Neural progenitor cell (in vitro differentiated cells): ENCODE measurements around the gene SV2A. TPM values are rescaled to one million over a fixed set of nuclear protein-coding genes. Genes with fewer than 3 reads are reported as not detected.

Source experiments
- DNase-seq: peaks from one replicate; pipeline ENCODE4 v3.0.0-alpha.2; 2016; ENCODE audit warnings: low spot score
- H2AFZ ChIP-seq: fragments of 200-600 bp; sonication (generic); replicated peaks from 2 replicates; pipeline ENCODE4 v1.6.1; 2016; ENCODE audit warnings: antibody characterized with exemption
- H3F3A ChIP-seq: fragments of 200-600 bp; sonication (generic); 2 replicates; pipeline ENCODE4 v1.6.1; 2016; ENCODE audit warnings: antibody characterized with exemption, low read depth
- H3K27ac ChIP-seq: fragments of 200-600 bp; sonication (generic); 2 replicates; pipeline ENCODE4 v1.5.1; 2016; ENCODE audit warnings: mild to moderate bottlenecking
- H3K27me3 ChIP-seq: fragments of 200-600 bp; sonication (generic); 2 replicates; pipeline ENCODE4 v1.6.1; 2016; ENCODE audit warnings: mild to moderate bottlenecking, moderate library complexity
- H3K36me3 ChIP-seq: fragments of 200-600 bp; sonication (generic); 2 replicates; pipeline ENCODE4 v1.5.1; 2016
- H3K4me1 ChIP-seq: fragments of 200-600 bp; sonication (generic); 2 replicates; pipeline ENCODE4 v1.6.1; 2016; ENCODE audit warnings: mixed run types
- H3K4me2 ChIP-seq: fragments of 200-600 bp; sonication (generic); 2 replicates; pipeline ENCODE4 v1.6.1; 2016
- H3K4me3 ChIP-seq: fragments of 200-600 bp; sonication (generic); 2 replicates; pipeline ENCODE4 v1.5.1; 2016
- H3K79me2 ChIP-seq: fragments of 200-600 bp; sonication (generic); 2 replicates; pipeline ENCODE4 v1.6.1; 2016; ENCODE audit warnings: low read depth
- H3K9ac ChIP-seq: fragments of 200-600 bp; sonication (generic); 2 replicates; pipeline ENCODE4 v1.6.1; 2016
- H3K9me3 ChIP-seq: fragments of 200-600 bp; sonication (generic); 2 replicates; pipeline ENCODE4 v1.5.1; 2016; ENCODE audit warnings: low read depth
- H4K20me1 ChIP-seq: fragments of 200-600 bp; sonication (generic); 2 replicates; pipeline ENCODE4 v1.6.1; 2016; ENCODE audit warnings: low read depth
- H3K27ac Mint-ChIP-seq: 3 replicates; pipeline ENCODE4 v1.8.0; 2021; ENCODE audit warnings: mixed read lengths
- H3K27me3 Mint-ChIP-seq: 2 replicates; pipeline ENCODE4 v1.8.0; 2022; ENCODE audit warnings: low read depth, mild to moderate bottlenecking, inconsistent platforms, moderate library complexity, mixed read lengths; ENCODE audit not compliant: insufficient read depth
- H3K36me3 Mint-ChIP-seq: 3 replicates; pipeline ENCODE4 v1.8.0; 2021; ENCODE audit warnings: mixed read lengths
- H3K4me1 Mint-ChIP-seq: 3 replicates; pipeline ENCODE4 v1.8.0; 2021; ENCODE audit warnings: mixed read lengths
- H3K4me3 Mint-ChIP-seq: 3 replicates; pipeline ENCODE4 v1.8.0; 2021; ENCODE audit warnings: mild to moderate bottlenecking, moderate library complexity, mixed read lengths
- H3K9me3 Mint-ChIP-seq: 3 replicates; pipeline ENCODE4 v1.8.0; 2020; ENCODE audit warnings: mixed read lengths
- EZH2 ChIP-seq: fragments of 200-600 bp; sonication (generic); IDR thresholded peaks from 2 replicates; pipeline ENCODE4 v1.6.1; 2017; ENCODE audit warnings: antibody characterized with exemption, mild to moderate bottlenecking, moderate library complexity
- EZH2phosphoT487 ChIP-seq: fragments of 200-600 bp; sonication (generic); IDR thresholded peaks from 2 replicates; pipeline ENCODE4 v1.6.1; 2017; ENCODE audit warnings: antibody characterized with exemption
- total RNA-seq: library from RNA; depleted of rRNA; stranded (reverse); fragments of >200 nt; gene quantifications from 2 replicates; pipeline ENCODE4 v1.2.3, GENCODE V29; 2015; ENCODE audit warnings: low replicate concordance
- TF ChIP-seq, protein P1 (sequence below): fragments of 200-600 bp; sonication (generic); IDR thresholded peaks from 2 replicates; pipeline ENCODE4 v1.5.1; 2017; ENCODE audit warnings: antibody characterized with exemption, mild to moderate bottlenecking

SV2A gene
- total RNA-seq, 1 donor from 2014 or later = 31.6 TPM

DNA sequence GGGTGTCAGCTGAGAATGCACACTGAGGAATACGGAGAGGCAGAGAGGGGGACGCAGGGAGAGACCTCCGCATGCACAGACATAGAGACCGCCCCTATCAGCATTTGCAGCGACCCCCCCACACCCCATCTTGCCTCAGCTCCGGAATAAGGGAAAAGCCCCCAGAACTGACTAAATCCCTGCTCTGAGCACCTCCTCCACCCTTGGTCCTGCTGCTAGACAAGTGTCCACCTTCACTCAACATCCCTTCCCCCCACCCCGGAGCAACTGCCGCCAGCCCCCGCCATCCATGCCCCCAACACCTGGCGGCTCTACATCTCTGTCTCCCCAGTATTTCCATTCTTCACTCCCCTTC, 769 bp downstream of the SV2A start:
- H3K27ac Mint-ChIP-seq = no peak overlapping the region
- no peak for TF ChIP-seq EZH2phosphoT487
- TF ChIP-seq EZH2 = no peak
- TF ChIP-seq, protein P1, sequence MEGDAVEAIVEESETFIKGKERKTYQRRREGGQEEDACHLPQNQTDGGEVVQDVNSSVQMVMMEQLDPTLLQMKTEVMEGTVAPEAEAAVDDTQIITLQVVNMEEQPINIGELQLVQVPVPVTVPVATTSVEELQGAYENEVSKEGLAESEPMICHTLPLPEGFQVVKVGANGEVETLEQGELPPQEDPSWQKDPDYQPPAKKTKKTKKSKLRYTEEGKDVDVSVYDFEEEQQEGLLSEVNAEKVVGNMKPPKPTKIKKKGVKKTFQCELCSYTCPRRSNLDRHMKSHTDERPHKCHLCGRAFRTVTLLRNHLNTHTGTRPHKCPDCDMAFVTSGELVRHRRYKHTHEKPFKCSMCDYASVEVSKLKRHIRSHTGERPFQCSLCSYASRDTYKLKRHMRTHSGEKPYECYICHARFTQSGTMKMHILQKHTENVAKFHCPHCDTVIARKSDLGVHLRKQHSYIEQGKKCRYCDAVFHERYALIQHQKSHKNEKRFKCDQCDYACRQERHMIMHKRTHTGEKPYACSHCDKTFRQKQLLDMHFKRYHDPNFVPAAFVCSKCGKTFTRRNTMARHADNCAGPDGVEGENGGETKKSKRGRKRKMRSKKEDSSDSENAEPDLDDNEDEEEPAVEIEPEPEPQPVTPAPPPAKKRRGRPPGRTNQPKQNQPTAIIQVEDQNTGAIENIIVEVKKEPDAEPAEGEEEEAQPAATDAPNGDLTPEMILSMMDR = no peak
- peaks cover 36% of the 10 kb centered on the region for H3K4me1 Mint-ChIP-seq
- Histone ChIP-seq H3K79me2 (peaks cover 36% of the 10 kb centered on the region), H3F3A (peaks cover 21% of the 10 kb centered on the region), H2AFZ (no peak overlapping the region), H3K9ac (no peak overlapping the region), H3K4me1 (peaks cover 28% of the 10 kb centered on the region), H3K4me2 (peak overlapping the region; percentile 89), H3K27me3 (no peaks in the 10 kb centered on the region), H3K36me3 (no peaks in the 10 kb centered on the region), H4K20me1 (peaks cover 8% of the 10 kb centered on the region), H3K9me3 (no peaks in the 10 kb centered on the region), H3K4me3 (peak overlapping the region; percentile 94), H3K27ac (no peak overlapping the region)
- peak overlapping the region; percentile 95 for H3K4me3 Mint-ChIP-seq
- DNase-seq = no peak
- peaks cover 3% of the 10 kb centered on the region for H3K27me3 Mint-ChIP-seq
- peaks cover 3% of the 10 kb centered on the region for H3K9me3 Mint-ChIP-seq
- peaks cover 18% of the 10 kb centered on the region for H3K36me3 Mint-ChIP-seq

DNA sequence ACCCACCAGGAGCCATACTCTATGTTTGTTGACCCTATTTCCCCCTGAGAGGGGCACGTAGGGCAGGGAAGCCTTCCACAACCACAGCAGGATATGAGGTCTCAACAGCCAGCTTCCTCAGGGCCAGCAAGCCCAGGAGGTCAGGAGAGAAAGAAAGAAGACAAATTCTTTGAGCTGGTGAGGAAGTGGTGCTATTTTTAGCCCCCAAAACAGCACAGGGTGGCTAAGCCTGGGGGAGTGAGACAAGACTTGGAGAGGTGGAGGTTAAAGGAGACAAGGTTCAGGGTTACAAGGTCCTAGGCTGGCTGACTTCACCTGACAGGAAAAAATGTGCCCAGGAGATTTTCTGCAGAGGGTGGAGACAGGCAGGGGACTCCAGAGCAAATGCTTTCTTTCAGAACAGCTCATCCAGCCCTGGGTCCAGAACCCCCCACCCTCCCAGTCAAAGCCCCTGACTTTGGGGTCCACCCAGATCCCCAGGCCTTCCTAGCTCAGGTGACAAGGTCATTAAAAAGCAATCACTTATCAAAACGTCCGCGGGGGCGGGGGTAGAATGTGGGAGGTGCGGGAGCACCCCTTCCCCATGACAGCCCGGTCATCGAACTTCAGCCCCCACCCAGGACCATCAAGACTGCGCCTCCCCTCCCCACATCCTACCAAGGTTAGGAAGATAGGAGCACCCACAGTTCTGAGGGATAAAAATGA, 1.3 kb downstream of the SV2A start:
- Histone ChIP-seq H3F3A (peaks cover 16% of the 10 kb centered on the region), H3K9ac (no peak overlapping the region), H3K4me1 (peaks cover 28% of the 10 kb centered on the region), H3K4me3 (peak overlapping the region; percentile 94), H3K79me2 (peaks cover 36% of the 10 kb centered on the region), H3K4me2 (peak overlapping the region; percentile 89), H3K27me3 (no peaks in the 10 kb centered on the region), H2AFZ (no peak overlapping the region), H3K27ac (peak overlapping the region; percentile 45), H3K36me3 (no peaks in the 10 kb centered on the region), H3K9me3 (no peaks in the 10 kb centered on the region), H4K20me1 (peaks cover 8% of the 10 kb centered on the region)
- H3K4me1 Mint-ChIP-seq = peaks cover 36% of the 10 kb centered on the region
- peaks cover 3% of the 10 kb centered on the region for H3K27me3 Mint-ChIP-seq
- H3K27ac Mint-ChIP-seq = peak overlapping the region; percentile 48
- peaks cover 22% of the 10 kb centered on the region for H3K36me3 Mint-ChIP-seq
- H3K9me3 Mint-ChIP-seq = peaks cover 3% of the 10 kb centered on the region
- H3K4me3 Mint-ChIP-seq = peak overlapping the region; percentile 95
- TF ChIP-seq EZH2 (no peak), EZH2phosphoT487 (no peak)
- TF ChIP-seq, protein P1 = no peak
- no peak for DNase-seq

DNA sequence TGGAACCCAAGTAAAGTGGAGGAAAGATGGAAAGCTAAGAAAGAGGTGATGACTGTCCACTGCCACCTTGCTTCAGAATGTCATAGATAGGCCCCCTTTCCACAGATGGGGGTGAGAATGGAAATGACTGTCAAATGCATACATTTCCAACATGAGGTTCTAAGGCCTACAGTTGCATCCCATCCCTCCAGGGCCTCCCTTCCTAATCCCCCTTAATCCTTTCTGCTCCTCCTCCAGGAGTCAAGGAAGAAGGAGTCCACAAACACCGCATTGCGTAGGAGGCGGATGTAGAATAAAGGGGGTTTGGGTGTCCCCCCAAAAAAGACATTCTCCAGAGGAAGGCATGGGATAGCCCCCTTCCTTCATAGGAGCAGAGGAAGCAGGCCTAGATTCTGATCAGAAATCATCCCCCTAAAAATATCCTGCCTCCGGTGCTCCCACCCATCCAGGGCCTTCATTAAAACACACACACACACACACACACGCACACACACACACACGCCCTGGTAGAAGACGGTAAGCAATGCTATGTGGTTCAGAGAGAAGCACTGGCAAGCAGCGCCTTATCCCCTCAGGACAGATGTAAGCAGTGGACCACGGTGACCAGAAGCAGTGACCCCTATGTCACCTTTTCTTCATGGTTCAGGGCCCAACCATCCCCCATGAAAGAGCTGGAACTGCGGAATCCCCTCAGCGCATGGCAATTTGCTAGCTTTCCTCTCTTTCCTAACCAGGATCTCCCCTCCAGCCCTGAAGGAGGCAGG, 2.0 kb downstream of the SV2A start:
- H3K27ac Mint-ChIP-seq = peak overlapping the region; percentile 48
- H3K4me3 ChIP-seq = peak overlapping the region; percentile 94
- H3K4me2 ChIP-seq = peak overlapping the region; percentile 89
- peaks cover 36% of the 10 kb centered on the region for H3K4me1 Mint-ChIP-seq
- peaks cover 27% of the 10 kb centered on the region for H3K36me3 Mint-ChIP-seq
- DNase-seq = peak; percentile 59
- peaks cover 28% of the 10 kb centered on the region for H3K4me1 ChIP-seq
- H3K27ac ChIP-seq = peak overlapping the region; percentile 45
- H4K20me1 ChIP-seq = peaks cover 8% of the 10 kb centered on the region
- peaks cover 15% of the 10 kb centered on the region for H3F3A ChIP-seq
- H3K79me2 ChIP-seq = peaks cover 36% of the 10 kb centered on the region
- no peaks in the 10 kb centered on the region for H3K27me3 ChIP-seq
- peaks cover 3% of the 10 kb centered on the region for H3K9me3 Mint-ChIP-seq
- H3K27me3 Mint-ChIP-seq = no peaks in the 10 kb centered on the region
- H3K4me3 Mint-ChIP-seq = peak overlapping the region; percentile 95
- H3K9ac ChIP-seq = no peak overlapping the region
- H3K36me3 ChIP-seq = no peaks in the 10 kb centered on the region
- no peak overlapping the region for H2AFZ ChIP-seq
- TF ChIP-seq EZH2 (no peak), EZH2phosphoT487 (no peak)
- TF ChIP-seq, protein P1 = no peak
- no peaks in the 10 kb centered on the region for H3K9me3 ChIP-seq
